Activated CD4-positive, CD25-positive, alpha-beta regulatory T cell (primary cell): ENCODE data around the gene TRIM37.

ENCODE experiments used
- DNase-seq, 4 experiments: peaks; one replicate each; lab custom pipeline; 2025; lab: John Stamatoyannopoulos, UW

TRIM37 gene

GRCh38 chr17:58936295-58936694 is 170.4 kb downstream of the TRIM37 start:
- no peak for DNase-seq

GRCh38 chr17:58932956-58933355 is 173.7 kb downstream of the TRIM37 start:
- DNase-seq, result no peak
